H9 (cell line): ENCODE data around the gene KRT13. TPM values are rescaled to one million over a fixed set of nuclear protein-coding genes. Genes with fewer than 3 reads are reported as not detected.

Experiments
- DNase-seq: peaks from one replicate; pipeline ENCODE4 v3.0.0-alpha.2; 2017
- H2AFZ ChIP-seq: one replicate; pipeline ENCODE4 v1.6.1; 2013; ENCODE audit warnings: mild to moderate bottlenecking, low read length, control low read depth, moderate library complexity
- H2AK5ac ChIP-seq: 2 replicates; pipeline ENCODE4 v1.6.1; 2013; ENCODE audit warnings: low read length, control low read depth, mixed read lengths; ENCODE audit not compliant: insufficient read length
- H2BK120ac ChIP-seq: one replicate; pipeline ENCODE4 v1.6.1; 2013; ENCODE audit warnings: low read depth, mild to moderate bottlenecking, low read length, control low read depth, inconsistent platforms; ENCODE audit not compliant: poor library complexity, severe bottlenecking
- H2BK12ac ChIP-seq: 2 replicates; pipeline ENCODE4 v1.6.1; 2013; ENCODE audit warnings: low read length, control low read depth, mixed read lengths, low read depth; ENCODE audit not compliant: insufficient read length
- H2BK15ac ChIP-seq: 2 replicates; pipeline ENCODE4 v1.6.1; 2013; ENCODE audit warnings: low read depth, low read length, control low read depth
- H2BK20ac ChIP-seq: one replicate; pipeline ENCODE4 v1.6.1; 2013; ENCODE audit warnings: low read depth, mild to moderate bottlenecking, low read length, control low read depth, inconsistent platforms; ENCODE audit not compliant: poor library complexity, severe bottlenecking
- H2BK5ac ChIP-seq: 2 replicates; pipeline ENCODE4 v1.6.1; 2013; ENCODE audit warnings: low read length, control low read depth, mixed read lengths; ENCODE audit not compliant: insufficient read length
- H3K14ac ChIP-seq: 2 replicates; pipeline ENCODE4 v1.6.1; 2013; ENCODE audit warnings: low read length, control low read depth; ENCODE audit not compliant: insufficient read depth
- H3K18ac ChIP-seq: 2 replicates; pipeline ENCODE4 v1.6.1; 2013; ENCODE audit warnings: low read depth, mild to moderate bottlenecking, mixed read lengths, low read length, control low read depth; ENCODE audit not compliant: insufficient read length
- H3K23ac ChIP-seq: 2 replicates; pipeline ENCODE4 v1.6.1; 2013; ENCODE audit warnings: low read length, control low read depth, mixed read lengths, low read depth; ENCODE audit not compliant: insufficient read length
- H3K23me2 ChIP-seq: 2 replicates; pipeline ENCODE4 v1.6.1; 2013; ENCODE audit warnings: low read depth, mild to moderate bottlenecking, mixed read lengths, low read length, control low read depth; ENCODE audit not compliant: insufficient read length, poor library complexity, severe bottlenecking
- H3K27ac ChIP-seq: 2 replicates; pipeline ENCODE4 v1.5.1; 2013; ENCODE audit warnings: low read length, control low read depth, mixed read lengths, low read depth; ENCODE audit not compliant: insufficient read length
- H3K27me3 ChIP-seq: 2 replicates; pipeline ENCODE4 v1.6.1; 2013; ENCODE audit warnings: low read length, control low read depth, inconsistent platforms; ENCODE audit not compliant: insufficient read depth
- H3K4ac ChIP-seq: 2 replicates; pipeline ENCODE4 v1.6.1; 2013; ENCODE audit warnings: low read depth, mild to moderate bottlenecking, control low read depth, inconsistent platforms, low read length, moderate library complexity
- H3K4me1 ChIP-seq: 2 replicates; pipeline ENCODE4 v1.6.1; 2013; ENCODE audit warnings: low read length, control low read depth, inconsistent platforms; ENCODE audit not compliant: insufficient read depth
- H3K4me2 ChIP-seq: 2 replicates; pipeline ENCODE4 v1.6.1; 2013; ENCODE audit warnings: low read length, control low read depth, mixed read lengths; ENCODE audit not compliant: insufficient read length, insufficient read depth
- H3K56ac ChIP-seq: 2 replicates; pipeline ENCODE4 v1.6.1; 2013; ENCODE audit warnings: low read depth, mild to moderate bottlenecking, mixed read lengths, low read length, control low read depth; ENCODE audit not compliant: insufficient read length
- H3K79me1 ChIP-seq: 2 replicates; pipeline ENCODE4 v1.6.1; 2013; ENCODE audit warnings: low read depth, mild to moderate bottlenecking, moderate library complexity, low read length, control low read depth, inconsistent platforms; ENCODE audit not compliant: insufficient read depth, poor library complexity, severe bottlenecking
- H3K79me2 ChIP-seq: 2 replicates; pipeline ENCODE4 v1.6.1; 2013; ENCODE audit warnings: low read length, control low read depth, inconsistent platforms; ENCODE audit not compliant: insufficient read depth
- H3K9ac ChIP-seq: 2 replicates; pipeline ENCODE4 v1.6.1; 2013; ENCODE audit warnings: low read length, control low read depth, mixed read lengths; ENCODE audit not compliant: insufficient read length; ENCODE audit errors: extremely low read depth
- H3K9me3 ChIP-seq: one replicate; pipeline ENCODE4 v1.6.1; 2013; ENCODE audit warnings: low read depth, low read length, inconsistent platforms; ENCODE audit not compliant: control insufficient read depth
- H3T11ph ChIP-seq: one replicate; pipeline ENCODE4 v1.6.1; 2013; ENCODE audit warnings: mild to moderate bottlenecking, low read length, control low read depth, inconsistent platforms
- H4K20me1 ChIP-seq: one replicate; pipeline ENCODE4 v1.6.1; 2013; ENCODE audit not compliant: control insufficient read depth, insufficient read length, insufficient read depth
- H4K5ac ChIP-seq: 2 replicates; pipeline ENCODE4 v1.6.1; 2013; ENCODE audit warnings: low read depth, mild to moderate bottlenecking, mixed read lengths, low read length, control low read depth; ENCODE audit not compliant: insufficient read length
- H4K8ac ChIP-seq: replicated peaks from 2 replicates; pipeline ENCODE4 v1.6.1; 2013; ENCODE audit warnings: low read length, control low read depth, mixed read lengths, low read depth; ENCODE audit not compliant: insufficient read length
- H4K91ac ChIP-seq: 2 replicates; pipeline ENCODE4 v1.6.1; 2013; ENCODE audit warnings: low read depth, mild to moderate bottlenecking, moderate library complexity, mixed read lengths, low read length, control low read depth; ENCODE audit not compliant: insufficient read length
- H3K27ac Mint-ChIP-seq, 3 experiments: 2 replicates in 2 of 3; 3 replicates in 1 of 3; pipeline ENCODE4 v1.8.0; 2020 to 2021; ENCODE audit warnings: mixed read lengths in 3 of 3, mild to moderate bottlenecking in 1 of 3, moderate library complexity in 1 of 3
- H3K27me3 Mint-ChIP-seq: 2 replicates; pipeline ENCODE4 v1.8.0; 2021; ENCODE audit warnings: low read depth, mild to moderate bottlenecking, moderate library complexity, mixed read lengths
- H3K36me3 Mint-ChIP-seq, 3 experiments: 2 replicates in 2 of 3; 3 replicates in 1 of 3; pipeline ENCODE4 v1.8.0; 2020 to 2021; ENCODE audit warnings: low read depth in 3 of 3, mixed read lengths in 3 of 3; ENCODE audit not compliant: insufficient read depth in 1 of 3
- H3K4me1 Mint-ChIP-seq, 2 experiments: 2 replicates each; pipeline ENCODE4 v1.8.0; 2020; ENCODE audit warnings: mixed read lengths in 2 of 2
- H3K4me3 Mint-ChIP-seq, 2 experiments: 2 replicates in 1 of 2; 3 replicates in 1 of 2; pipeline ENCODE4 v1.8.0; 2020 to 2021; ENCODE audit warnings: mild to moderate bottlenecking in 2 of 2, mixed read lengths in 2 of 2, moderate library complexity in 1 of 2
- H3K9me3 Mint-ChIP-seq, 2 experiments: 2 replicates in 1 of 2; 3 replicates in 1 of 2; pipeline ENCODE4 v1.8.0; 2020; ENCODE audit warnings: mild to moderate bottlenecking in 2 of 2, mixed read lengths in 2 of 2, moderate library complexity in 1 of 2
- CTCF ChIP-seq: fragments of 200-600 bp; sonication (generic); conservative IDR thresholded peaks from 3 replicates; pipeline ENCODE4 v1.8.0; 2021; ENCODE audit warnings: antibody characterized with exemption, mild to moderate bottlenecking
- WGBS: extraction: QIAGEN DNeasy Blood & Tissue Kit; methylation state at CpG from one replicate; pipeline ENCODE4 v1.1.7; 2013; ENCODE audit warnings: missing lambda C conversion rate, low lambda C conversion rate, mixed read lengths; ENCODE audit not compliant: insufficient read length; ENCODE audit errors: extremely low coverage; 5-methylcytosine and 5-hydroxymethylcytosine counted together
- total RNA-seq: library from RNA; stranded (reverse); gene quantifications from 2 replicates; pipeline ENCODE4 v1.2.1, GENCODE V29; 2021

The KRT13 gene
- total RNA-seq, 1 experiment from 2014 or later = not detected

- no peak overlapping the region for H3K27ac ChIP-seq
- no CpG with 5 or more reads among the region's 19 CpGs for WGBS
- H3K9ac ChIP-seq = no peak overlapping the region
- no peaks in the 10 kb centered on the region; the same call in none of the 2 replicates for H3K27me3 Mint-ChIP-seq
- no peak overlapping the region for H2BK20ac ChIP-seq
- no peak overlapping the region for H3T11ph ChIP-seq
- no peak overlapping the region for H3K4ac ChIP-seq
- no peak overlapping the region for H3K4me2 ChIP-seq
- H3K27me3 ChIP-seq = no peaks in the 10 kb centered on the region
- H4K8ac ChIP-seq = no peak overlapping the region
- H3K79me2 ChIP-seq = peaks cover 4% of the 10 kb centered on the region; the same call in 1 of the 2 replicates
- H2BK5ac ChIP-seq = no peak overlapping the region
- peaks cover 25 to 43% (median 37%) of the 10 kb centered on the region in 3 experiments; a peak in 6 of 7 replicates for H3K36me3 Mint-ChIP-seq
- no peak for DNase-seq
- H2AFZ ChIP-seq = no peak overlapping the region
- no peak overlapping the region for H3K23ac ChIP-seq
- H2AK5ac ChIP-seq = no peak overlapping the region
- H3K56ac ChIP-seq = no peak overlapping the region
- no peak overlapping the region for H3K18ac ChIP-seq
- H2BK120ac ChIP-seq = no peak overlapping the region
- H4K5ac ChIP-seq = no peak overlapping the region
- H3K14ac ChIP-seq = no peak overlapping the region
- H3K4me1 ChIP-seq = no peaks in the 10 kb centered on the region; the same call in 1 of the 2 replicates
- H3K4me3 Mint-ChIP-seq = no peak overlapping the region
- peaks cover 38 to 49% of the 10 kb centered on the region in 2 experiments for H3K4me1 Mint-ChIP-seq
- no peak overlapping the region for H2BK12ac ChIP-seq
- H3K79me1 ChIP-seq = no peaks in the 10 kb centered on the region
- no peak overlapping the region for H4K91ac ChIP-seq
- H3K23me2 ChIP-seq = peaks cover 10% of the 10 kb centered on the region
- peak overlapping the region in 2 of 3 experiments; percentile 82 to 83; a peak in 4 of 7 replicates for H3K27ac Mint-ChIP-seq
- no peak for TF ChIP-seq CTCF
- H3K9me3 Mint-ChIP-seq = no peaks in the 10 kb centered on the region
- no peaks in the 10 kb centered on the region for H3K9me3 ChIP-seq
- H2BK15ac ChIP-seq = no peak overlapping the region
- H4K20me1 ChIP-seq = no peaks in the 10 kb centered on the region
Measured at GRCh38 chr17:41523787-41524186, 18.4 kb upstream of the KRT13 start.
